Measurements from ENCODE around the gene CDC42EP2. TPM values are rescaled to one million over a fixed set of nuclear protein-coding genes. Genes with fewer than 3 reads are reported as not detected.

The CDC42EP2 gene
- total RNA-seq, 1 donor from 2014 or later: 0.18 TPM

DNA sequence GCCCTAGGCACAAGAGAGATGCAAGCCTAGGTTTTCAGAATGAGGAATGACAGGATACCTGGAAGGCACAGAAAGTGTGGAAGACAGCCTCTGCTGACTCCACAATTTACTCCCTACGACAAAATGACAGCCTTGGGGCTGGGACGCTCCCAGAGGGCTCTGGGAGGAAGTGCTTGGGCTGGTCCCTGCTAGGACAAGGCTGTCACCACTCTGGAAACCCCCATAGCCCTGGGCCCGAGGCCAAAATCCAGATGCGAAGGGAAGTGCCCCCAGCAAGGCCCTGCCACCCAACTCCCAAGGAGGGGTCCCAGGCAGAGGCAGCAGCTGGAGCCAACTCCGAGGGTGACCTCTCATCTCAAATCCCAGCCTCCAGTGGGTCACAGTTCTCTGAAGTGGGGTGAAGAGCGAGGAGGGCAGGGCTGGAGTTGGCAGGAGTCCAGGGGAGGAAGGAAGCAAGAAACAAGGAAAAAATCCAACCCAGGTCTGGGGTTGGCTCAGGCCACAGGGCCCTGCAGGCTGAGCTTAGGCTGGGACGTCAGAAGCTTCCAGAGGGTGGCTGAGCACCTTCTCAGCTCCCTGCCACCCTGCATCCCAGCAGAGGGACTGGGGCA lies 6.3 kb upstream of the CDC42EP2 start:
- Mint-ChIP-seq H3K36me3 (ENCODE audit: low read depth) (peaks cover 2% of the 10 kb centered on the region), H3K4me1 (no peaks in the 10 kb centered on the region), H3K4me3 (no peak overlapping the region), H3K27me3 (peaks cover 2% of the 10 kb centered on the region), H3K9me3 (no peaks in the 10 kb centered on the region), H3K27ac (no peak overlapping the region)
- DNase-seq: no peak
- no peak for ATAC-seq (ENCODE audit: low read depth)
- ChIA-PET POLR2A (no interaction called here), CTCF (no interaction called here)
- TF ChIP-seq, protein P1, sequence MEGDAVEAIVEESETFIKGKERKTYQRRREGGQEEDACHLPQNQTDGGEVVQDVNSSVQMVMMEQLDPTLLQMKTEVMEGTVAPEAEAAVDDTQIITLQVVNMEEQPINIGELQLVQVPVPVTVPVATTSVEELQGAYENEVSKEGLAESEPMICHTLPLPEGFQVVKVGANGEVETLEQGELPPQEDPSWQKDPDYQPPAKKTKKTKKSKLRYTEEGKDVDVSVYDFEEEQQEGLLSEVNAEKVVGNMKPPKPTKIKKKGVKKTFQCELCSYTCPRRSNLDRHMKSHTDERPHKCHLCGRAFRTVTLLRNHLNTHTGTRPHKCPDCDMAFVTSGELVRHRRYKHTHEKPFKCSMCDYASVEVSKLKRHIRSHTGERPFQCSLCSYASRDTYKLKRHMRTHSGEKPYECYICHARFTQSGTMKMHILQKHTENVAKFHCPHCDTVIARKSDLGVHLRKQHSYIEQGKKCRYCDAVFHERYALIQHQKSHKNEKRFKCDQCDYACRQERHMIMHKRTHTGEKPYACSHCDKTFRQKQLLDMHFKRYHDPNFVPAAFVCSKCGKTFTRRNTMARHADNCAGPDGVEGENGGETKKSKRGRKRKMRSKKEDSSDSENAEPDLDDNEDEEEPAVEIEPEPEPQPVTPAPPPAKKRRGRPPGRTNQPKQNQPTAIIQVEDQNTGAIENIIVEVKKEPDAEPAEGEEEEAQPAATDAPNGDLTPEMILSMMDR (IDR thresholded peaks at IDR 0.05): no peak
- intact Hi-C loops (cut with micrococcal nuclease): no loop called here

DNA sequence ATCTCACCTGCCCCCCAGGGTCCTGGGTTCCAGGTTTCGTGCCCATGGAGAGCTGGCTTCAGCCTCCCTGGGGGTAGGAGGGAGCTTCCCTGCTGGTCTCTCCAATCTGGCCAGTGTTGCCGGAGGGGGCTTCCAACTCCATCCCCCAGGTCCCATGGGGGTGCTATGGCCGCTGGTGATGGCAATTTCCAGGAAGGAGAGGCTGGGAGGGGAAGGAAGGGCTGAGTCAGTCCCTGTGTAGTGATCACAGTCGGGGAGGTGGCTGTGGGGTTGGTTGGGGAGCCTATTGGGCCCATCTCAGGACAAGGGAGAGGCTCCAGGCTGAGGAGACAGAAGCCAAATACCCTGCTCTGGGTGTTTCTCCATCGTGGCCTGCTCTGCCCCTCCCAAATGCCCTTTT lies 5.7 kb upstream of the CDC42EP2 start:
- CTCF ChIA-PET: no interaction called here
- intact Hi-C loops (cut with micrococcal nuclease): no loop called here
- no peaks in the 10 kb centered on the region for H3K9me3 Mint-ChIP-seq
- no peak overlapping the region for H3K27ac Mint-ChIP-seq
- no peaks in the 10 kb centered on the region for H3K4me1 Mint-ChIP-seq
- no peak overlapping the region for H3K4me3 Mint-ChIP-seq
- no peak for DNase-seq
- POLR2A ChIA-PET: no interaction called here
- H3K27me3 Mint-ChIP-seq: peaks cover 7% of the 10 kb centered on the region
- no peak for ATAC-seq (ENCODE audit: low read depth)
- TF ChIP-seq, protein P1 (IDR thresholded peaks at IDR 0.05): no peak
- no peaks in the 10 kb centered on the region for H3K36me3 Mint-ChIP-seq (ENCODE audit: low read depth)

DNA sequence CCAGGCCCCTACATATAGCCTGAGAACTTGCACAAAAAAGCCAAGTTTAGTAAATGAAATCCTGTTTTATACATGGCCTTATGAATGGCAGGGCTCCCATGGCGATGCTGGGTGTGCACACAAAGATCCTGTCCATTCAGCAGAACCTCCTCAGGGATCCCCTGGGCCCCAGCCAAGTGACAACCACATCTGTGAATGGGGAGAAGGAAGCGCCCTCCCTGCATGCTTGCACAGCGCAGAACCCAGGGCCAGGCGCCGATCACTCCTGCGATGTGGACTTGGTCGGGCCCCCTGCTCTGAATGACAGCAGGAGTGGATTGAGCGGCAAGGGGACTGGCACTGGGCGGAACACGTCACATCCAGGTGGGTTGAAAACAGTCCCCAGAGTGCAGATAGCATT lies 4.5 kb upstream of the CDC42EP2 start:
- DNase-seq (no peak), ATAC-seq (ENCODE audit: low read depth) (no peak)
- Mint-ChIP-seq H3K4me1 (peaks cover 1% of the 10 kb centered on the region), H3K27ac (no peak overlapping the region), H3K27me3 (peaks cover 8% of the 10 kb centered on the region), H3K4me3 (no peak overlapping the region), H3K9me3 (no peaks in the 10 kb centered on the region), H3K36me3 (ENCODE audit: low read depth) (no peaks in the 10 kb centered on the region)
- TF ChIP-seq, protein P1 (IDR thresholded peaks at IDR 0.05): no peak
- ChIA-PET POLR2A (interaction anchor here (0.6 kb wide), 1 partner anchor 262 kb away, joined by 5 read pairs; no protein-coding TSS in a partner anchor), CTCF (interaction anchor here (7.9 kb wide), 1 partner anchor 20 kb away, joined by 110 read pairs; the partner anchor contains the start of gene DPF2)
- intact Hi-C loops (cut with micrococcal nuclease): no loop called here

DNA sequence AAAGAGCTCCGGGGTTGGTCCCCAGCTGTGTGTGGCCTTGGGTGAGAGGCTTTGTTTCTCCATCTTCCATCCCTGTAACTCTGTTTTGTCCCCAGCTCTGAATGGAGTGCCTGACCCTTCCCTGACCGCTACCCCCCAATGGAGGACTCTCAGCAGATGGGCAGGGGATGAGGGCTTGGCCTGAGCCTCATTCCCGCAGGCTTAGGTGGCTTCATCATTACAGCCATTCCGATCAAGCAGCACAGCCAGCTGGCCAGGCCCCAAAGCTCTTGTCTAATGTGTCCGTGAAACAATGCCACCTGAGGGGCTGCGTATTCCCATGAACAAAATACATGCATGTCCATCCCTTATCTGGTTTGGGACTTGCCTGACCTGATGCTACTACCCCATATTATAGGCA lies 3.9 kb upstream of the CDC42EP2 start:
- ChIA-PET CTCF (interaction anchor here (7.9 kb wide), 1 partner anchor 19 kb away, joined by 110 read pairs; the partner anchor contains the start of gene DPF2), POLR2A (interaction anchor here (0.6 kb wide), 1 partner anchor 263 kb away, joined by 5 read pairs; no protein-coding TSS in a partner anchor)
- intact Hi-C loops (cut with micrococcal nuclease): no loop called here
- Mint-ChIP-seq H3K4me1 (peaks cover 3% of the 10 kb centered on the region), H3K27me3 (peaks cover 8% of the 10 kb centered on the region), H3K27ac (no peak overlapping the region), H3K36me3 (ENCODE audit: low read depth) (no peaks in the 10 kb centered on the region), H3K9me3 (no peaks in the 10 kb centered on the region), H3K4me3 (no peak overlapping the region)
- TF ChIP-seq, protein P1 (IDR thresholded peaks at IDR 0.05): no peak
- no peak for DNase-seq
- no peak for ATAC-seq (ENCODE audit: low read depth)

DNA sequence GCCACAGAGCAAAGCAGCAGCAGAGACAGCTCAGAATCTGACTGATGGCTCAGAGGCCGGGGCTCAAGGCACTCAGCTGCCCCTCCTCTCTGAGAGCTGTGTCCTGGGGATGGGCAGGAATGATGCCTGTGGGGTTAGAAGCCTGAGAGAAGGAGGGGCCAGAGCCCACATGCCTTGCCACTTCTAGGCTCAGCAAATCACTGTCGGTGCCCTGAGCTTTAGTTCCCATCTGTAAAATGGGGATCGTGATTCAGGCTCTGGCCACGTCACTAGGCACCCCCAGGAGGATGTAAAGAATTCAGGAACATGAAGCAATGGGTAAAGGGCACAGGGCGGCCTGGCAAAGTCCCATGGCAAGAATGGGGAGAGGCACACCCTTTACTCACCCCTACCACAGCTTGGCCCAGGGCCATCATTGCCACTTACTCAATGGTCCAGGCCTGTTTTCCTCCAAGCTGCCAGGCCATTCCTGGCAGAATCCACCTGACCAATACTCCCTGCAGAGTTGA lies 3.4 kb upstream of the CDC42EP2 start:
- TF ChIP-seq, protein P1 (IDR thresholded peaks at IDR 0.05): no peak
- Mint-ChIP-seq H3K4me3 (no peak overlapping the region), H3K27me3 (peaks cover 8% of the 10 kb centered on the region), H3K27ac (no peak overlapping the region), H3K9me3 (no peaks in the 10 kb centered on the region), H3K36me3 (ENCODE audit: low read depth) (no peaks in the 10 kb centered on the region), H3K4me1 (peaks cover 5% of the 10 kb centered on the region)
- POLR2A ChIA-PET: interaction anchor here (2.0 kb wide), 1 partner anchor 18 kb away, joined by 4 read pairs; no protein-coding TSS in a partner anchor
- intact Hi-C loops (cut with micrococcal nuclease): no loop called here
- ATAC-seq (ENCODE audit: low read depth): no peak
- no peak for DNase-seq
- CTCF ChIA-PET: interaction anchor here (1.2 to 7.9 kb wide), 2 partner anchors 19 to 36 kb away, joined by 3 to 110 read pairs; partner anchors contain the start of gene DPF2
